GM12872 (cell line): ENCODE measurements around the gene TANC1.

Source experiments
- TF ChIP-seq, protein P1 (sequence below): IDR thresholded peaks from 3 replicates; pipeline ENCODE4 v1.5.1; 2011; ENCODE audit warnings: low read depth, mild to moderate bottlenecking, low read length, moderate library complexity; ENCODE audit not compliant: insufficient read depth

TANC1 gene

DNA sequence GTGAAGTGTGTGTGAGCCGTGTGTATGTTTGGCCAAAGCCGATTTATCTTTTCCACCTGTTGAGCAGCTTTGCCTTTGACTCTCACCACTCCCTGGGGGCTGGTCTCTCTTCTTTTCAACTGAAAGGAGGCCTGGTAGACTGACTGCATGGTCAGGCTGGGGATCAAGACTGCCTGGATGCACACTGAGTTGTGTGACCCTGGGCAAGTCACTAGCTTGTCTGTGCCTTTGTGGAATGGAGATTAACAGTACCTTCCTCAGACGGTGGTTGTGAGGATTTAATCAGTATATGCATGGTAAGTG lies 85.5 kb downstream of the TANC1 start:
- TF ChIP-seq, protein P1, sequence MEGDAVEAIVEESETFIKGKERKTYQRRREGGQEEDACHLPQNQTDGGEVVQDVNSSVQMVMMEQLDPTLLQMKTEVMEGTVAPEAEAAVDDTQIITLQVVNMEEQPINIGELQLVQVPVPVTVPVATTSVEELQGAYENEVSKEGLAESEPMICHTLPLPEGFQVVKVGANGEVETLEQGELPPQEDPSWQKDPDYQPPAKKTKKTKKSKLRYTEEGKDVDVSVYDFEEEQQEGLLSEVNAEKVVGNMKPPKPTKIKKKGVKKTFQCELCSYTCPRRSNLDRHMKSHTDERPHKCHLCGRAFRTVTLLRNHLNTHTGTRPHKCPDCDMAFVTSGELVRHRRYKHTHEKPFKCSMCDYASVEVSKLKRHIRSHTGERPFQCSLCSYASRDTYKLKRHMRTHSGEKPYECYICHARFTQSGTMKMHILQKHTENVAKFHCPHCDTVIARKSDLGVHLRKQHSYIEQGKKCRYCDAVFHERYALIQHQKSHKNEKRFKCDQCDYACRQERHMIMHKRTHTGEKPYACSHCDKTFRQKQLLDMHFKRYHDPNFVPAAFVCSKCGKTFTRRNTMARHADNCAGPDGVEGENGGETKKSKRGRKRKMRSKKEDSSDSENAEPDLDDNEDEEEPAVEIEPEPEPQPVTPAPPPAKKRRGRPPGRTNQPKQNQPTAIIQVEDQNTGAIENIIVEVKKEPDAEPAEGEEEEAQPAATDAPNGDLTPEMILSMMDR, result no peak

DNA sequence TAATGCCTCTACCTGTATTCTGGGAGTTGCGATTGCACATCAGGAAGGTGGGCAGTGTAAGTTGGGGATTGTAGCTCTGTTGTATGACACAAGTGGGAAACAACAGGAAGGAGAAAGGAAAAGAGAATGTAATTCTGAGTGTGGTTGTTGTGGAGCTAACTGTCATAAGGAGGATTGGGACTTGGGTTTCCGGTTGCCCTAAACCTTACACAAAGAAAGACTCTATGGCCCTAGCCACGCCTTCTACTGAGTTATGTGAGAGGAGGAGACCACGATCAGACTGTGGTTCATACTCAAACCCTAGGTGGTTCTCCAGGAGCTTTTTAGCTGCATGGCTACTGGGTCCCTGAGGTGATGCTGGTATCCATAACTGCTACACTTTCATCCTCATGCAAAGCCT lies 86.5 kb downstream of the TANC1 start:
- TF ChIP-seq, protein P1, result no peak

DNA sequence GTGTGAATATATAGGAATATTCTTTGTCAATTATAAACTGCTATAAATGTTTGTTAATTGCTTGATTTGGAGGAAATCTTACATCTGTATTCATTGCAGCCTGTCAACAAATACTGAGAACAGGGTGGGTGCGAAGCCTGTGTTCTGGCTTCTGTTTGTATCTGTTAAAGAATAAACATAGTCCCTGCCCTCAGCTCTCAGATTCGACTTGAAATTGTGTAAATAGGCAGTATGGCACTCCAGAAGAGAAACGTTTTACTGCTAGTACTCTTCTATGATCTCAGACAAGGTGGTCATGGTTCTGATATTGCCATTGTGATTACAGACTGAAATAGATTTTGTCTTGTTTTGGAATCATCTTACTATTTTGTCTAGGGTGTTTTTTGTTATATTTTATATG lies 92.1 kb downstream of the TANC1 start:
- TF ChIP-seq, protein P1, result no peak

DNA sequence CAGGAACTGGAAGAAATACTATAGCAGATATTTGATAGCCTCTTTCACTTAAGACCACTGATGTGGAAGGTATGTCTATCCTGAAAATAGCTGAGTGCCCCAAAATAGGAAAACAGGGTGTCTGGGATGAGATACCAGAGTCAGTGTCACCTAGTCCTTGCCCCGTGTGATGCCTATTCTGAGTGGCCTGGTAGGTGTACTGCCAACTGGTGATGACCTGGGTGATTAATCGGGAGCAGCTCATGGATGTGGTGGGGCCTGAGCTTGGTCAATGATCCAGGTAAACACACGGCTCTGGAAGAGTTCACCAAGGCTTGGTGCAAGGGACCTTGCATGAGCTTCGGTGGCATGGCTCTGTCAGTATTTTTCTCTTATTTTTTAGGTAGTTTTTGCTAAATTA lies 95.2 kb downstream of the TANC1 start:
- TF ChIP-seq, protein P1, result no peak

DNA sequence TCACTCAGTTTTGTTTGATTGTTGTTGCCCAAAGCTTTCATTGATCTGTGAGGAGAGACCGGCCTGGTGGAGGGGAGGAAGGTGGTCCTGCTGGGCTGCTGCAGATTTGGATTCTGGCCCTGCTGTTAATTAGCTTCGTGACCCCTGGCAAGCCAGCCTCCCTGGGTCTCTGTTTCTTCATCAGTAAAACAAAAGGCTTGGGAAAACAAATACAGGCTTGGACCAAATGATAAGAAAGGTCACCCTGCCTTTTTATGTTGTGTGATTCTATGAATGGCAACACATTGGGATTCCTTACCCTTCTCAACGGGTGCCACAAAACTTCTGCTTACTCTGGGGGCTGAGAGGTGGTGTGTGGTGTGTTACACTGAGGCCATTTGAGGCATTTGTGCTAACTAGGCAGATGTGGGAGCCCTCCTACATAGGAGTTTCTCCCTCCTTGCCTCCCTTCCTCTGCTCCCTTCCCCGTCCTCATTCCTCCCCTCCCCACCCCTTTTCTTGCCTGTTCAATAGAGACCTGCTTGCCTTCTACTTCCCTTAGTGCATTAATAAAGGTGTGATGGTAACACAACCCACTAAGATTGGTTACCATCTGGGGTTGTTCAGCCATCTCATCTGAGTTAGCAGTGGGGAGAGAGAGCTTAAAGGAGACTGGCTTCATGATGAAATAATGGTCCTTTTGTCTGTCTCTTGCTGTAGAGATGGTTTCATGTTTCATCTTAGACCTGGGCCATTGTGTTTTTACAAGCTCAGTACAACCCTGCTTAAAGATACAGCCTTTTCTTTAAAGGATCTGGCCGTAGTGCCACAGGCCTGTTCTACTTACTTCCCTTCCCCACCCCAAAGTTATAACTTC lies 96.2 kb downstream of the TANC1 start:
- TF ChIP-seq, protein P1, result no peak

DNA sequence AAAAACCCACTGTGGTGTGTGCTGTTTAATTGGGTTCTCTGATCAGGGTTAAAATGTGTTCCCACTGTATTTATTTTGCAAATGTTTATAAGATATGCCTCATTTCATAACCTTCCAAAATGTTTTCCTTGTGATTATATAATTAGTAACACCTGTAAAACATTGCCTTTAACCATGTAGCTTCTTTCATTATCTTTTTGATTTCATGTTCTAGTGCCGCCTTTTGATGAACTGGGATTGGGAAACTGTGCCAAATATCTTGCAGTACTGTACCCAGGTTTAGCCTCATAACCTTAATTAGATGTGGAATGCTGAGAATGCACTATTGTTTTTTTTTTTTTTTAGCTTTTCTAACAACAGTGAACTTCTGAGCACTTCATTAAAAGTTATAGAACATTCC lies 96.9 kb downstream of the TANC1 start:
- TF ChIP-seq, protein P1, result no peak

DNA sequence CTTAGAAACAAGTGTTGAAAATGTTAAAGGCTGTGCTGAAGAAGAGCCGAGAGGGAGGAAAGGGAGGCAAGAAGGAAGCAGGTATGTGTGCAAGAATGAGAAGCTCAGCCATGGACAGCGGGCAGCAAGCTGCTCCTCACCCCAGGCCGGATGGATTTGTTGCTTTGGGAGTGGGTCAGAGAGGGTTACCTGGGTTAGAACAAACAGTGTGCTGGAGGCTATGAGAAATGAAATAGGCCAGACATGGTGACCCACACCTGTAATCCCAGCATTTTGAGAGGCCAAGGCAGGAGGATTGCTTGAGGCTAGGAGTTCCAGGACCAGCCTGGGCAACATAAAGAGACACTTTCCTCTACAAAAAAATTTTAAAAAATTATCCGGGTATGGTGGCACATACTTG lies 97.5 kb downstream of the TANC1 start:
- TF ChIP-seq, protein P1, result no peak
